GM06990 (cell line): Measurements from ENCODE around the gene CEP20.

Source experiments
- DNase-seq: peaks from one replicate; pipeline ENCODE4 v3.0.0-alpha.2; 2011; ENCODE audit not compliant: insufficient read length; ENCODE audit errors: extremely low read depth
- H3K27me3 ChIP-seq: replicated peaks from 2 replicates; pipeline ENCODE4 v1.6.0; 2011; ENCODE audit warnings: low read length; ENCODE audit not compliant: control insufficient read depth, insufficient read depth
- H3K36me3 ChIP-seq: 2 replicates; pipeline ENCODE4 v1.5.1; 2011; ENCODE audit warnings: low read length; ENCODE audit not compliant: control insufficient read depth, insufficient read depth
- H3K4me3 ChIP-seq: replicated peaks from 2 replicates; pipeline ENCODE4 v1.5.1; 2011; ENCODE audit warnings: low read depth, mild to moderate bottlenecking, control low read depth, low read length
- TF ChIP-seq, protein P1 (sequence below): IDR thresholded peaks from 2 replicates; pipeline ENCODE4 v1.5.1; 2011; ENCODE audit warnings: low read length, control low read depth, mild to moderate bottlenecking, inconsistent platforms; ENCODE audit not compliant: insufficient read depth, poor library complexity, severe bottlenecking

The CEP20 gene

DNA sequence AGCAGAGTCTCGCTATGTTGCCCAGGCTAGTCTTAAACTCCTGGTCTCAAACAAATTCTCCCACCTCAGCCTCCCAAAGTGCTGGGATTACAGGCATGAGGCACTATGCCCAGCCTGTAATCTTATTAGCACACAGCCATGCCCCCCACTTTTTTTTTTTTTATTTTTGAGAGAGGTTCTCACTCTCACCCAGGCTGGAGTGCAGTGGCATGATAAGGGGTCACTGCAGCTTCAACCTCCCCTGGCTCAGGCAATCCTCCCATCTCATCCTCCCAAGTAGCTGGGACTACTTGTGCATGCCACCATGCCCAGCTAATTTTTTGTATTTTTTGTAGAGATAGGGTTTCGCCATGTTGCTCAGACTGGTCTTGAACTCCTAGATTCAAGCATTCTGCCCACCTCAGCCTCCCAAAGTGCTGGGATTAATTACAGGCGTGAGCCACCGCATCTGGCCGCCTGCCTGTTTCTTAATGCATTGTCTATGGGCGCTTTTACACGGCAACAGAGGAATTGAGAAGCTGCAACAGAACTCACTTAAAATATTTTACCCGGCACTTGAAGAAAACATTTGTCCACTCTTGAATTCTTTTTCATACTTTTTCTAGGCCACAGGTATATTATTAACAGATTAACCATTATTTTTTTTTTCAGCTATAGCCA lies 8.8 kb upstream of the CEP20 start:
- TF ChIP-seq, protein P1, sequence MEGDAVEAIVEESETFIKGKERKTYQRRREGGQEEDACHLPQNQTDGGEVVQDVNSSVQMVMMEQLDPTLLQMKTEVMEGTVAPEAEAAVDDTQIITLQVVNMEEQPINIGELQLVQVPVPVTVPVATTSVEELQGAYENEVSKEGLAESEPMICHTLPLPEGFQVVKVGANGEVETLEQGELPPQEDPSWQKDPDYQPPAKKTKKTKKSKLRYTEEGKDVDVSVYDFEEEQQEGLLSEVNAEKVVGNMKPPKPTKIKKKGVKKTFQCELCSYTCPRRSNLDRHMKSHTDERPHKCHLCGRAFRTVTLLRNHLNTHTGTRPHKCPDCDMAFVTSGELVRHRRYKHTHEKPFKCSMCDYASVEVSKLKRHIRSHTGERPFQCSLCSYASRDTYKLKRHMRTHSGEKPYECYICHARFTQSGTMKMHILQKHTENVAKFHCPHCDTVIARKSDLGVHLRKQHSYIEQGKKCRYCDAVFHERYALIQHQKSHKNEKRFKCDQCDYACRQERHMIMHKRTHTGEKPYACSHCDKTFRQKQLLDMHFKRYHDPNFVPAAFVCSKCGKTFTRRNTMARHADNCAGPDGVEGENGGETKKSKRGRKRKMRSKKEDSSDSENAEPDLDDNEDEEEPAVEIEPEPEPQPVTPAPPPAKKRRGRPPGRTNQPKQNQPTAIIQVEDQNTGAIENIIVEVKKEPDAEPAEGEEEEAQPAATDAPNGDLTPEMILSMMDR, result no peak
- no peak for DNase-seq

DNA sequence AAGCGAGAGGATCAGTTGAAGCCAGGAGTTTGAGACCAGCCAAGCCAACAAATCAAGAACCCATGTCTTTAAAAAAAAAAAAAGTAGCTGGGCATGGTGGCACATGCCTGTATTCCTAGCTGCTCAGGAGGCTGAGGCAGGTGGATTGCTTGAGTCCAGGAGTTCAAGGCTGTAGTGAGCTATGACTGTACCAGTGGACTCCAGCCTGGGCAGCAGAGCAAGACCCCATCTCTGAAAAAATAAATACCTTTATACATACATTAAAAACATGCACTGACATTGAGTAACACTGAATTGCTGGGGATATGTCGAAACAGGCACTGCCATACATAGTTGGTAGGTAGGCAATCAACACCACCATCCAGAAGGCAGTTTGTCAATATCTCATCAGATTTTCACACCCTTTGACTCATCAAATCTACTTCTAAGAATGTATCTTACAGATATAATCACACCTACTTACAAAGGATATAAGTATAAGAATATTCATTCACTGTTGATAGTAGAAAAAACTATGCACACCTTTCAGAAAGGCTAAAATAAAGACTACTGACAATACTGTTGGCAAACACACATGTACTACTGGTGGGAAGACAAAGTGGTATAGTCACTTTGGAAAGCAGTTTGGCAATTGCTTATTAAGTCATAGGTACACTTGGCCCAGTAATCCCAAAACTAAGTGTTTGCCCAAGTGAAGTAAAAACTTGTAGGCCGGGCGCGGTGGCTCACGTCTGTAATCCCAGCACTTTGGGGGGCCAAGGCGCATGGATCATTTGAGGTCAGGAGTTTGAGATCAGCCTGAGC lies 6.4 kb upstream of the CEP20 start:
- Histone ChIP-seq H3K36me3 (no peaks in the 10 kb centered on the region), H3K27me3 (no peaks in the 10 kb centered on the region)
- TF ChIP-seq, protein P1, result no peak

More for the DNA sequence above, 8.8 kb upstream of the CEP20 start:
- no peaks in the 10 kb centered on the region for H3K36me3 ChIP-seq
- H3K4me3 ChIP-seq, result peak overlapping the region; percentile 23
- H3K27me3 ChIP-seq, result no peaks in the 10 kb centered on the region

DNA sequence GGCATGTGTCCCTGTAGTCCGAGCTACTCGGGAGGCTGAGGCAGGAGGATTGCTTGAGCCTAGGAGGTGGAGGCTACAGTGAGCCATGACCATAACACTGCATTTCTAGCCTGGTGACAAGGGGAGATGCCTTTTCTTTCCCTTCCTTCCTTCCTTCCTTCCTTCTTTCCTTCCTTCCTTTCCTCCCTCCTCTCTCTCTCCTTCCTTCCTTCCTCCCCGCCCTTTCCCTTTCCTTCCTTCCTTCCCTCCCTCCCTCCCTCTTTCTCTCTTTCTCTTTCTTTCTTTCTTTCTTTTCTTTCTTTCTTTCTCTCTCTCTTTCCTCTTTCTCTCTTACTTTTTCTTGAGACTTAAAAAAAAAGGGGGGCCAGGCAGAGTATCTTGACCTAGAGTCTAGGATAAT lies 3.1 kb upstream of the CEP20 start:
- H3K36me3 ChIP-seq, result no peaks in the 10 kb centered on the region
- H3K4me3 ChIP-seq, result no peak overlapping the region
- H3K27me3 ChIP-seq, result no peaks in the 10 kb centered on the region
- TF ChIP-seq, protein P1, result no peak
- DNase-seq, result no peak

More for the DNA sequence above, 6.4 kb upstream of the CEP20 start:
- DNase-seq, result no peak
- no peak overlapping the region for H3K4me3 ChIP-seq

DNA sequence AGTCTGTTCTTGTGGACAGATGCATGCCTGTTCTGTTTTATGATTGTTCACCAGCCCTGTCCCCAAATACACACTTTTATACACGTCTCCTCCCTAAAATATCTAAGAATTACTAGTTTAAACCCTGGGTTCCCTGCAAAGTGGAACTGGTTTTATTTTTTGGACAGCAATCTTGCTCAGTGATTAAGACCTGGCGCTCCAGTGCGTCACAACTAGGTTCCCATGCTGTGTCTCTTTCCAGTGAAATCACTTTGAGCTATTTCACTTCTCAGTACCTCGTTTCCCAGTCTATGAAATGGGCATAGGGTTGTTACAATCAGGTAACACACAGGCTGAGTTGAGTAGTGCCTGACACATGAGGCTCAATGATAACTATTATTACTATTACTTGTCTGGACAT lies 1.1 kb downstream of the CEP20 start:
- Histone ChIP-seq H3K27me3 (no peaks in the 10 kb centered on the region), H3K4me3 (peak overlapping the region; percentile 83), H3K36me3 (peaks cover 5% of the 10 kb centered on the region)
- DNase-seq, result no peak
- TF ChIP-seq, protein P1, result no peak

DNA sequence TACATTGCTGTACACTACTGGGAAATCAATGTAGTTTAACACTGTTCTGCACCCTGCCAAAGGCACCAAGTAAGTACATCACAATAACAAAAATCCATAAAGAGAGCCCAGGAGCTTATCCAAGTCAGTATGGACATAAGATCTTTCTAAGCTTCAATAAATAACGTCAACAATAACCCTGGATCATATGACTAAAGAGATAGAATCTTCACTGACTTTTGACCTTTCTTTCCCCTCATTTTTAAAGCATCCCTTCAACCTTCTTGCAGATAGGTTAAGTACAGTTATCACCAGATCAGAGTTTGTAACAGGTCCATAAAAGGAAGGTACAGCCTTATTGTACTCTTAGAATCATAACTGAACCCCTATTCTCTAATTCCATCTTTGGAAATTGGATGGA lies 2.3 kb downstream of the CEP20 start:
- H3K27me3 ChIP-seq, result no peaks in the 10 kb centered on the region
- peaks cover 8% of the 10 kb centered on the region for H3K36me3 ChIP-seq
- TF ChIP-seq, protein P1, result no peak
- no peak overlapping the region for H3K4me3 ChIP-seq
- no peak for DNase-seq
